Loucy (cell line): Measurements from ENCODE around the gene CFAP70.

Source experiments
- EZH2phosphoT487 ChIP-seq: fragments of 200-600 bp; IDR thresholded peaks from 2 replicates; pipeline ENCODE4 v1.6.1; 2018; ENCODE audit warnings: antibody characterized with exemption, mild to moderate bottlenecking, moderate library complexity, borderline replicate concordance
- TF ChIP-seq, protein P1 (sequence below): fragments of 200-600 bp; sonication (generic); conservative IDR thresholded peaks from 2 replicates; pipeline ENCODE4 v1.5.1; 2014; ENCODE audit warnings: mild to moderate bottlenecking, antibody characterized with exemption, low read length

DNA sequence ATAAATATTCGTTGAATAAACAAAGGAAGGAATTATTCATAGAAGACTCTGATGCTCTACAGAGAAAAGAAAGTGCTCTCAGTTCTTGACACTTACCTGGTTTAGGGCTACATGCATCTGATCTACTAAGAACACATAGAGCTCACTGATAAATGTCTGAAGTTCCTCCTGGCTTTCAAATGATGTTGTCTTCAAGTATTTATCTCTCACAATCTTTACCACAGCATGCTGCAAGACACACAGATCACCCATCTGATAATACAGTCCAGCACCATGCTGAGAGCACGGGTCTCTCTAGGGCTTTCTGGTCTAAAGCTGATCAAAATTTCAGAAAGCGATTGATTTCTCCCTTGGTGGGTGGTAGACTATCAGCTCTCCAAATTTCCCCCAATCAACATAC lies 61.7 kb downstream of the CFAP70 start:
- TF ChIP-seq, protein P1, sequence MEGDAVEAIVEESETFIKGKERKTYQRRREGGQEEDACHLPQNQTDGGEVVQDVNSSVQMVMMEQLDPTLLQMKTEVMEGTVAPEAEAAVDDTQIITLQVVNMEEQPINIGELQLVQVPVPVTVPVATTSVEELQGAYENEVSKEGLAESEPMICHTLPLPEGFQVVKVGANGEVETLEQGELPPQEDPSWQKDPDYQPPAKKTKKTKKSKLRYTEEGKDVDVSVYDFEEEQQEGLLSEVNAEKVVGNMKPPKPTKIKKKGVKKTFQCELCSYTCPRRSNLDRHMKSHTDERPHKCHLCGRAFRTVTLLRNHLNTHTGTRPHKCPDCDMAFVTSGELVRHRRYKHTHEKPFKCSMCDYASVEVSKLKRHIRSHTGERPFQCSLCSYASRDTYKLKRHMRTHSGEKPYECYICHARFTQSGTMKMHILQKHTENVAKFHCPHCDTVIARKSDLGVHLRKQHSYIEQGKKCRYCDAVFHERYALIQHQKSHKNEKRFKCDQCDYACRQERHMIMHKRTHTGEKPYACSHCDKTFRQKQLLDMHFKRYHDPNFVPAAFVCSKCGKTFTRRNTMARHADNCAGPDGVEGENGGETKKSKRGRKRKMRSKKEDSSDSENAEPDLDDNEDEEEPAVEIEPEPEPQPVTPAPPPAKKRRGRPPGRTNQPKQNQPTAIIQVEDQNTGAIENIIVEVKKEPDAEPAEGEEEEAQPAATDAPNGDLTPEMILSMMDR = no peak
- no peak for TF ChIP-seq EZH2phosphoT487
